Right renal cortex interstitium (tissue), 3 donors: ENCODE measurements around the gene CD151. TPM values are rescaled to one million over a fixed set of nuclear protein-coding genes. Genes with fewer than 3 reads are reported as not detected.

Experiments
- DNase-seq, 3 donors: peaks; one replicate each; pipeline ENCODE4 v3.0.0-alpha.2; 2013; ENCODE audit warnings: low read depth in 3 of 3, low spot score in 2 of 3
- polyA plus RNA-seq, 3 donors: library from polyadenylated mRNA; unstranded; fragments of 120-200 nt; gene quantifications; one replicate each; pipeline ENCODE4 v1.2.1, GENCODE V29; 2013; ENCODE audit not compliant: insufficient read length in 3 of 3

Gene CD151
- polyA plus RNA-seq, 3 donors, result 184 to 238 (median 188) TPM

- DNase-seq, result no peak
Measured at GRCh38 chr11:796565-797295, 36.0 kb upstream of the CD151 start.

GRCh38 chr11:797296-798092 lies 35.3 kb upstream of the CD151 start:
- peak in 1 of 3 donors; percentile 70 for DNase-seq

DNA sequence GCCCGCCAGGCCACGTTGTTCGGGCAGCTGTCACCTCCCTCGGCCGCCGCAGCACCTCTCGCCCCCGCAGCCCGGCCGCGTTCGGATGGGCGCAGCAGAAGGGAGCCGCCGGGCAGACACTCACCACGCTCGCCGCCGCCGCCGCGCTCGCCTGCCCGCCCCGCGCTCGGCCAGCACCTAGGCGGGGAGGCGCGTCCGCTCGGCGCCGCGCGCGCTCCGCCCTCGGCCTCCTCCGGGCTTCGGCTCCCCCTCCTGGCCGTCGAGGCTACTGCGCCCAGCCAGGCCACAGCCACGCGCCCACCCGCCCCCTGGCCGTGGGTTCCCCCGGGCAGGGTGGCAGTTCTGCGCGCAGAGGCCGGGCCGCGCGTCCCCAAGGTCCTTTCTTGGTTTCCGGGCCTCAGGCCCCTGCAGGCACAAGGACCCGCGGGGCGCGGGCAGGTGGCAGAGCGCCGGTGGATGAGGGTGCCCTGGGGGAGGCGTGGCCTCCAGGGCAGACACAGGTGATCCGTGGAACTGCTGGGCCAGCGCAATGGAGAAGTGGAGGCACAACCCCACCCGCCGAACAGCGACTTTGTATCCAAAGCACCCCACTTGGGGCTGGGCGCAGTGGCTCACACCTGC lies 34.5 kb upstream of the CD151 start, which contains the start of gene SLC25A22:
SLC25A22 (minus strand) TSS at position 189 of the 621 bp plus-strand sequence. CDS start 3,275 bp downstream, outside the sequence.
- DNase-seq, result no peak

DNA sequence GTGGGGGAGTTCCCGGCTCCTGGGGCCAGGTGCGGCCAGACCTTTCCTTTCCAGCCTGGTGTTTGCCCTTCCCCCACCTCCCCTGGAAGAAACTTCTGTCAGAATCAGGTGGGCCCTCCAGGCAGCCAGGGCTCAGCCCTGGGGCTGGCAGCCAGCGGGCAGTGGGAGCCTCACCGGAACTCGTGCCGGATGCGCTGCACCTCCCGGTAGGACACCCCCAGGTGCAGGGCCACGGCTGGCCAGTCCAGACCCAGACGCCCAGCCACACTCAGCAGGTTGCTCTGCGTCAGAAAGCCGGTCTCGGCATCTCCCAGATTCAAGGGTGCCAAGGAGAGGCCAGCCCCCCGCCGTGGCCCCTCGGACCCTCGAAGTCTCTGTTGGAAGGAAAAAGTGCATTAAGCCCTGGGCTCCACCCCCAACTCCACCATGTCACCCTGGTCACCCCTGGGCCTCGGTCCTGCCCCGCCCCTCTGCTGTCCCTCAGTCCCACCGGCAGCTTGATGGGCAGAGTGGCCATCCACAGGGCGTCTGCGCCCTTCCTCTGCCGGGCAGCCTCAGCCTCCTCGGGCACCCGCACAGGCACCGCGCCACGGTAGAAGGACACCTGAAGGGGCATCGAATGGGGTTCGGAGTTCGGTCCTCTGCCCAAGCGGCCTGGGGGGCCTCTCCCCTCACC lies 33.0 kb upstream of the CD151 start:
- DNase-seq, result no peak

DNA sequence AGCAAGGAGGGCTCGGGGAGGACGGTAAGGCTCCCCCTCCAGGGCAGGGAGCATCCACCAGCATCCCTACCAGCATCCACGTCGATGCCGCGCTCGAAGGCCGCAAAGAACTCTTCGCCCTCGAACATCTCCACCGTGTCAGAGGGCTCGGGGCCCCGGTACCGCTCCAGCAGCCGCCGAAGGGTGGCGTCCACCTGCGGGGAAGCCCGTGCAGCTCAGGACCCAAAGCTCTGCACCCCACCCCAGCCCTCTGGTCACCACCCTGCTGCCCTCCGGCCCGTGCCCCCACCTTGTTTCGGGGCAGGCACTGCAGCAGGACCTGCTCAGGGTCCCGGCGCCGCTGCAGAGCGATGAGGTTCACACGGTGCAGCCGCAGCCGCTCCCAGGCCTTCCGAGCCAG lies 32.3 kb upstream of the CD151 start:
- no peak for DNase-seq

DNA sequence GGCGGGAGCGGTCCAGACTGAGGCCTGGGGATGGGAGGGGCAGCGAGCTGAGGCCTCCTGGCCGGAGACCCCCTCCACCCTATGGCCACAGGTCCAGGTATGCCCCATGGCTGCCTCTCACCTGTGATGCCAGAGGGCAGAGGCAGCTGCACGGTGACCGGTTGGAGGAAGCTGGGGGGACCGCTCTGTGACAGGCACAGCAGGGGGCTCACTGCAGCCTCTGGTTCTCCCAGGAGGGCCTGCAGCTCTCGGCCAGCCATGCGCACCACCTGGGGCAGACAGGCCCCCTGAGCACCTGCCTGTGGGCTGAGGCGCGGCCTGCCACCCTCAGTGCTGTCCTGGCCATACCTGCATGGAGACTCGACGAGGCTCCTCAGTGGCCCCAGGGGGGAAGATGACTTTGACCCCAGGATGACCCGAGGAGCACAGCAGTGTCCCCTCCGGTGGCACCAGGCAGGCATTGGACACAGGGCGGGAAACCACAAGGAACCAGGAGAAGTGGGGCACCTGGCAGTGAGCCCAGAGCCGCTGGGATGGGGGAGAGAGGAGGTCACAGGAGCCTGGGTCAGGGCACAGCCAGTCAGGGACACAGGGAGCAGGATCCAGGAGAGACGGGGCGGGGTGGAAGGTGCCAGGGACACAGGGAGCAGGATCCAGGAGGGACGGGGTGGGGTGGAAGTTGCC lies 31.5 kb upstream of the CD151 start:
- no peak for DNase-seq

- DNase-seq, result no peak
Measured at GRCh38 chr11:802018-802617, 30.6 kb upstream of the CD151 start.

- no peak for DNase-seq
Measured at GRCh38 chr11:802693-803466, 29.9 kb upstream of the CD151 start.

DNA sequence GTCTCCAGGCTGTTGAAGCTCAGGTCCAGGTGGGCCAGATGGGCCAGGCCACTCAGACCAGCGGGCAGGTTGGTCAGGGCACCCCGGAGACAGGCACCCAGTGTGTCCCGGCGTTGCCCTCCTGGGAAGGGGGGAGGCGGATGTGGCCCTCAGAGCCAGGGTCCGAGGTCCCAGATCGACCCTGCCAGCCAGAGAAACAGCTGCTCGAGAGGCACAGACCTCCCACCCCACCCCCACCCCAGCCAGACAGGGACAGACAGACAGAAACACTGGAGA lies 29.3 kb upstream of the CD151 start:
- no peak for DNase-seq

DNA sequence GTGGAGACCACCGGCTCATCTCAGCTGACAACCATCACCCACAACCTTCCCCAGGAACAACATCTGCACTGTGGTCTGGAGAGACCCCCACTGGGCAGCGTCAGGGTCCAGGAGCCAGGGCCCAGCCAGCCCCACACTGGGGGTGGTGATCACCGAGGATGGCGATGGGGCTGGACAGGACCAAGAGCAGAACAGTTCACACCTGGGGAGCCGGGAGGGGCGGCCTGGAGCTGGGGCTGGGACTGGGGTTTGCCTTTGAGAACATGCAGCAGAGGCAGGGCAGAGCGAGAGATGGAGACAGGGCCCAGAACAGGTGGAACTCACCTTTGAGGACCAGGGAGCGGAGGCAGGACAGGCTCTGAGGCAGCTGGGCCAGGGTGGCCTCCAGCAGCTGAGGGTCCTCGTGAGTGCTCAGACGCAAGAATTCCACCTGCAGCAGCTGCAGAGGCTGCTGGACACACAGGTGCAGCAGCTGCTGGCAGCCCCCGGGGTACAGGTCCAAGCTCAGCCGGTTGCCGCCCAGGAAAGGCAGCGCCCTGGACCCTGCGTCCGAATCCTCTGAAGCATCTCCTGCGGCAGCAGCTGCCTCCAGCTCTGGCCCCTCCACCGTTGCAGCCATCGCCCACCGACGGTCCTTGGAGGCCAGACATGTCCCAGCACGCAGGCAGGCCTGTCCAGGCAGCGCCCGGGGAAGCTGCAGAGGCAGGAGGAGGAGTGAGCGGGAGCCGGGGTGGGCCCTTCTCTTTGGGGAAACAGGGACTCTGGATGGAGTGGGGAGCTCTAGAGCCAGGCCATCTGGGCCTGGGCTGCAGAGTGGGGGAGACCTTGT lies 28.8 kb upstream of the CD151 start:
- DNase-seq, result no peak

DNA sequence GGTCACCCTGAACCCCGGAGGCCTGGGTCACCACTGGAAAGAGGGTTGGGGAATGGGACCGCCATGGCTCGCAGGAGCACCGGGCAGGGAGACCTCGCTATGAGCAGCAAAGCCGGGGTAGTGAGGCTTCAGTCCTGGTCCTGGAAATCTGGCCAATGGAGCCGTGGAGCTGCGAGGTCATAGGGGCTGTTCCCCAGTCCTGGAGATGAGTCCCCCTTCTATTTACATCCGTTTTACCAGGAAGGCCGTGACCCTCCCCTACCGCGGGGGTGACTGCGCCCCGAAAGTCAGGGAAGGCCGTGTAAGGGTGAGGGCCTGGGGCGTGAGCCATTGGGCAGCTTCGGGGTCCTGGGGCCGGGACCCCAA lies 28.2 kb upstream of the CD151 start:
- no peak for DNase-seq

GRCh38 chr11:808427-809286 lies 24.1 kb upstream of the CD151 start:
- DNase-seq, result no peak

DNA sequence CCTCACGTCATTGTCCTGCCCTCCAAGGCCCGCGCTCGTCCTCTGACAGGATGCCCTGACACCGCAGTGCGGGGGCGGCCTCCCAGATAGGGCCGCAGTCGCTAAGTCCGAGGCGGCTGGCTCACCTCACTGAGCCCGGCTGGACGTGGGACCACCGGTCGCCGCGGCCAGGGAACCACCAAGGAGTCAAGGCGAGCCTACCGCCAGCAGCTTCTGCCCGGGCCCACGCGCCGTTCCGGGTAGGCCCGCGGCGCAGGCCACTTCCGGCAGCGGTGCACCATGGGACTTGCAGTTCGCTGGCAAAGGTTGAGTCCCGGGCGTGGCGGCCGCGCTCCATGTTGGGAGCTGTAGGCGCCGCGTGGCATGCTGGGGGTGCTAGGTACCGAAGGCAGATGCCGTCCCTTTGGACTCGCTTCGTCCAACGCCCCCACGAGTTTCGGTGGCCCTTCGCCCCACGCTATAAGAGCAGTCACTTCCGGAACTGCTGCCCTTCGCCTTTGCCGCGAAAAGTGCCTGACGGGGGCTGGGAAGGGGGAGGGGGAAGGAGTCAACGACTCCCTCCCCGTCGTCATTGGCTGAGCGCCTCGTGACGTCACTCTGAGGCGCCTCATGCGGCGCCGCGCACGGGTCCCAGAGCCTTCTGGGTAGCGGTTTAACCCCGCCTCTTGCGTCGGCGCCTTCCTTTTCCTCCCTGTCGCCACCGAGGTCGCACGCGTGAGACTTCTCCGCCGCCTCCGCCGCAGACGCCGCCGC lies 23.3 kb upstream of the CD151 start, which contains the start of gene RPLP2:
RPLP2 (plus strand) TSS at position 681 of the 753 bp plus-strand sequence. CDS start 268 bp downstream, outside the sequence.
- DNase-seq, result peak; percentile 94 to 98 (median 96)

DNA sequence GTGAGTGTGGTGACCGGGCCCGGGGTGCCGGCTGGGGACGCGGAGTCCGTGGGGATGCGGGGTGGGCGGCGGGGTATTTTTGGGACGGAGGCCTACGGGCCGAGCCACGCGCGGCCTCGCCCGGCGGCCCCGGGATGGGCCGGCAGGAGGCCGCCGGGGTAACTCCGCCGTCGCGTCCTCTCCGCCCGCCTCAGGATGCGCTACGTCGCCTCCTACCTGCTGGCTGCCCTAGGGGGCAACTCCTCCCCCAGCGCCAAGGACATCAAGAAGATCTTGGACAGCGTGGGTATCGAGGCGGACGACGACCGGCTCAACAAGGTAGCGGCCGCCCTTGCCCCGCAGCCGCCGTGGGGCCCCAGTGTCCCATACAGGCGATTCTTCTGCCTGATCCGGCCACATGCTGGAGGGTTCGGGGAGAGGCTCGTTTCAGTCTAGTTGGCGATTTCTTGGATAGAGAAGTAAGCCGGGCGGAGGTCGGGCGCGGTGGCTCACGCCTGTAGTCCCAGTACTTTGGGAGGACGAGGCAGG lies 22.6 kb upstream of the CD151 start:
- no peak for DNase-seq

DNA sequence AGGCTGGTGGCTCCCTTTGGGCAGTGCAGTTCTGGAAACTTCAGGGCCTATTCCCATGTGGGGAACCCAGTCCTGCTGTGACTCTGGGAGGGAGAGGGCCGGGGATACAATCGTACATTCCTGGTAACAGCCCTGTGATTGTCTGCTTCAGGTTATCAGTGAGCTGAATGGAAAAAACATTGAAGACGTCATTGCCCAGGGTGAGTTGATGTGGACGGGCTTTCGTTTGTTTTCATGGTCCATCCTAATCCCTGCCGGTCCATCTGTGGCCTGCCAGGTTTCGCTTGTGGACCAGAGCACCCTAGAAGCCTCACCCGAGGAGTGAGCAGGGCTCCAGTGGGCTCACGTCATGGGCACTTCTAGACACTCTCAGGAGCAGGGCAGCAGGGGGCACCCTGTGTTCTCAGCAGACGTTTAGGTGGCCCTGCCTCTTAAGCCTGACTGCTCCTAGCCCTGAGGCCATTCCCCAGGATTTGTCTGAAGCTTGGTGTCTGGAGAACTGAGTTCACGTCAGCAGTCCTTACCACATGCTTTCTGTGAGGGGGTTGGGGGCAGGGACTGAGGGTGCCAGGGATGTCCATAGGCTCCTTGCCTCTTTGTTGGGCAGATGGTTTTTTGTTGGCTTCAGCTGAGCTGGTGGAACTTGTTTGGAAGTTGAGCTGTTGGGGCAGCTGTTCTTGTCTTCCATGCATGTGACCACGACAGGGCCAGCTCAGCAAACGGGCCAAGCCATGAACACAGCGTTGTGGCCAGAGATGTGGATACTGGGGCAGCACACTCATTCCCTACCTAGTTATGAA lies 21.1 kb upstream of the CD151 start:
- DNase-seq, result no peak

- no peak for DNase-seq
Measured at GRCh38 chr11:812390-812789, 20.4 kb upstream of the CD151 start.
